Measurements from ENCODE around the gene KPNB1.
A peak's percentile ranks its signal among the peaks of the same experiment; 100 is the strongest.
"Not testable (repeated sequence)": the region's sequence is repeated elsewhere in the genome, so short reads cannot be mapped to it uniquely, and the experiment has no call there.

KPNB1 gene

GRCh38 chr17:47682727-47683126 is 33.0 kb downstream of the KPNB1 start:
- DNase-seq, result not testable (repeated sequence)

- no peak for DNase-seq
Measured at GRCh38 chr17:47684025-47684424, 34.3 kb downstream of the KPNB1 start.

- DNase-seq, result no peak
Measured at GRCh38 chr17:47684535-47685193, 34.9 kb downstream of the KPNB1 start.

- no peak for DNase-seq
Measured at GRCh38 chr17:47685556-47686275, 36.0 kb downstream of the KPNB1 start.

- no peak for DNase-seq
Measured at GRCh38 chr17:47686276-47686635, 36.5 kb downstream of the KPNB1 start.

- no peak for DNase-seq
Measured at GRCh38 chr17:47686664-47687327, 37.1 kb downstream of the KPNB1 start.

- no peak for DNase-seq
Measured at GRCh38 chr17:47687328-47687690, 37.6 kb downstream of the KPNB1 start.

- DNase-seq, result peak; percentile 4
Measured at GRCh38 chr17:47687748-47688147, 38.0 kb downstream of the KPNB1 start.

- DNase-seq, result no peak
Measured at GRCh38 chr17:47690121-47690520, 40.4 kb downstream of the KPNB1 start.

GRCh38 chr17:47692137-47692894 is 42.6 kb downstream of the KPNB1 start:
- no peak for DNase-seq

GRCh38 chr17:47692895-47693730 is 43.4 kb downstream of the KPNB1 start:
- DNase-seq, result no peak

- DNase-seq, result peak; percentile 31
Measured at GRCh38 chr17:47693731-47694580, 44.2 kb downstream of the KPNB1 start, which contains the start of gene TBKBP1. TSS of gene TBKBP1 (plus strand) at chr17:47694161. CDS start at chr17:47696113, 1,952 bp downstream.

GRCh38 chr17:47694581-47695428 is 45.1 kb downstream of the KPNB1 start:
- no peak for DNase-seq

- DNase-seq, result no peak
Measured at GRCh38 chr17:47695429-47696376, 46.0 kb downstream of the KPNB1 start.

GRCh38 chr17:47696717-47697642 is 47.3 kb downstream of the KPNB1 start:
- no peak for DNase-seq

- no peak for DNase-seq
Measured at GRCh38 chr17:47697906-47698711, 48.4 kb downstream of the KPNB1 start.
